Fibroblast of villous mesenchyme (primary cell): Measurements from ENCODE around the gene VSTM2L. TPM values are rescaled to one million over a fixed set of nuclear protein-coding genes. Genes with fewer than 3 reads are reported as not detected.

Source experiments
- DNase-seq: peaks from one replicate; pipeline ENCODE4 v3.0.0-alpha.2; 2010; ENCODE audit warnings: low read depth
- H3K4me3 ChIP-seq: 2 replicates; pipeline ENCODE4 v1.5.1; 2011; ENCODE audit warnings: low read depth, mild to moderate bottlenecking, low read length
- CTCF ChIP-seq: IDR thresholded peaks from 2 replicates; pipeline ENCODE4 v1.5.1; 2012; ENCODE audit warnings: low read depth, mild to moderate bottlenecking, low read length; ENCODE audit not compliant: insufficient read depth
- total RNA-seq: library from RNA; depleted of rRNA; stranded (reverse); fragments of >200 nt; gene quantifications from 2 replicates; pipeline ENCODE4 v1.2.3, GENCODE V29; 2012

VSTM2L gene
- total RNA-seq, 1 donor = 1.3 TPM

GRCh38 chr20:37937686-37938085 is 34.8 kb downstream of the VSTM2L start:
- no peak for DNase-seq
- no peak for TF ChIP-seq CTCF
- H3K4me3 ChIP-seq = no peak overlapping the region

- DNase-seq = no peak
- TF ChIP-seq CTCF = no peak
- H3K4me3 ChIP-seq = no peak overlapping the region
These were observed 35.3 kb downstream of the VSTM2L start for GRCh38 chr20:37938181-37938750.

DNA sequence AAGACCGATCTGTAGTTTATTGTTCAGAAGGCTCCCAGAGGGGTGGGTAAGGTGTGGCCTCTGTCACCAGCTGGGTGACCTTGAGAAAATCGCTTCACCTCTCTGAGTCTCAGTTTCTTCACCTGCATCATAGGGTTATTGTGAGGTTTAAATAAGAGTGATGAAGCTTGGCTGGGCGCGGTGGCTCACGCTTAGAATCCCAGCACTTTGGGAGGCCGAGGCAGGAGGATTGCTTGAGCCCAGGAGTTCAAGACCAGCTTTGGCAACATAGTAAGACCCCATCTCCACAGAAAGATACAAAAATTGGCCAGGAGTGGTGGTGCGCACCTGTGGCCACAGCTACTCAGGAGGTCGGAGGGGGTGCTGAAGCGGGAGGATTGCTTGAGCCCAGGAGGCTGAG is 36.0 kb downstream of the VSTM2L start:
- H3K4me3 ChIP-seq = no peak overlapping the region
- no peak for TF ChIP-seq CTCF

GRCh38 chr20:37939701-37940560 is 37.0 kb downstream of the VSTM2L start:
- no peak overlapping the region for H3K4me3 ChIP-seq
- no peak for DNase-seq
- TF ChIP-seq CTCF = no peak

More for the DNA sequence above, 36.0 kb downstream of the VSTM2L start:
- DNase-seq = no peak

DNA sequence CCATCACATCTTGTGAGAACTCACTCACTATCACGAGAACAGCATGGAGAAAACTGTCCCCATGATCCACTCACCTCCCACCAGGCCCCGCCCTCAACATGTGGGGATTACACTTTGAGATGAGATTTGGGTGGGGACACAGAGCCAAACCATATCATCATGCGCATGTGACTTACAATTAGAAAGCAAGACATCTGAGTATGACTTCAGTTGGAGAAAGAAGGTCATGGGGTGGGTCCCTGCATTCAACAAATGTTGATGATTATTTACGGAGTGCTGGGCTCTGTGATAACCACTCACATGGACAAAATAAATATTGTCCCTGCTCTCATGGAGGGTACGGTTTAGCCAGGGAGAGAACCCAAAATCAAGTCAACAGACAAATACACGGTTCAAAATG is 37.9 kb downstream of the VSTM2L start:
- no peak overlapping the region for H3K4me3 ChIP-seq
- TF ChIP-seq CTCF = no peak
- DNase-seq = no peak

GRCh38 chr20:37941332-37941731 is 38.4 kb downstream of the VSTM2L start:
- peak; percentile 38 for TF ChIP-seq CTCF
- H3K4me3 ChIP-seq = no peak overlapping the region
- peak; percentile 3 for DNase-seq
